HCT116 (cell line): ENCODE data around the gene SEPTIN8. TPM values are rescaled to one million over a fixed set of nuclear protein-coding genes. Genes with fewer than 3 reads are reported as not detected.

ENCODE experiments used
- ATAC-seq: fragments of 200-7000 bp; cut with Tn5 transposase; 2 replicates; pipeline ENCODE4 v1.9.1; 2020; ENCODE audit warnings: mild to moderate bottlenecking, moderate library complexity
- BruUV-seq: library from RNA; stranded (reverse); fragments of 400-500 nt; replicated peaks from 2 replicates; lab custom pipeline; 2021; lab: Mats Ljungman, UMichigan
- CTCF ChIA-PET: fragments of 300-600 bp; sonication (Branson Sonifier 250); formaldehyde crosslinking; loops from one replicate; lab custom pipeline; 2021; ENCODE audit warnings: antibody characterized with exemption; lab: Charles Lee
- POLR2A ChIA-PET: fragments of 300-600, 350-600 bp; sonication (Branson Sonifier 250); formaldehyde crosslinking; loops from one replicate; lab custom pipeline; 2021; ENCODE audit warnings: antibody characterized with exemption; lab: Charles Lee
- RAD21 ChIA-PET, 2 experiments: fragments of 300-600 bp; sonication (Branson Sonifier 250); formaldehyde crosslinking; loops; one replicate each; lab custom pipeline; 2023; ENCODE audit warnings: low total read pairs in 2 of 2; ENCODE audit not compliant: uncharacterized antibody in 2 of 2, unreplicated experiment in 2 of 2, low non-redundant PET in 1 of 2; lab: Charles Lee
- DNase-seq: peaks from one replicate; pipeline ENCODE4 v3.0.0-alpha.2; 2010; ENCODE audit warnings: low read depth, low spot score
- H2AFZ ChIP-seq: fragments of 200-600 bp; shearing (Covaris generic), sonication (generic); 2 replicates; pipeline ENCODE4 v1.6.1; 2017; ENCODE audit warnings: low read depth, mixed run types, mixed read lengths, antibody characterized with exemption, low read length; ENCODE audit not compliant: poor library complexity, severe bottlenecking
- H3K27ac ChIP-seq: 2 replicates; pipeline ENCODE4 v1.5.1; 2012; ENCODE audit warnings: low read depth, low read length
- H3K27me3 ChIP-seq: fragments of 200-600 bp; sonication (generic); 2 replicates; pipeline ENCODE4 v1.6.1; 2016; ENCODE audit warnings: mixed run types, low read length, mixed read lengths; ENCODE audit not compliant: insufficient read depth
- H3K36me3 ChIP-seq, 2 experiments: fragments of 200-500 bp in 1 of 2; fragments of 200-600 bp in 1 of 2; sonication (Bioruptor generic) in 1 of 2; sonication (generic) in 1 of 2; 2 replicates each; pipeline versions ENCODE4 v1.5.1 to v1.6.1; 2014 to 2016; ENCODE audit warnings: low read length in 2 of 2, inconsistent platforms in 1 of 2, mixed read lengths in 1 of 2, mixed run types in 1 of 2; ENCODE audit not compliant: insufficient read depth in 2 of 2, control insufficient read depth in 1 of 2
- H3K4me1 ChIP-seq, 2 experiments: fragments of 200-600 bp in 1 of 2; sonication (generic) in 1 of 2; 2 replicates each; pipeline versions ENCODE4 v1.5.1 to v1.6.1; 2012 to 2017; ENCODE audit warnings: low read length in 2 of 2, inconsistent platforms in 1 of 2, mild to moderate bottlenecking in 1 of 2, mixed read lengths in 1 of 2, mixed run types in 1 of 2, moderate library complexity in 1 of 2; ENCODE audit not compliant: insufficient read depth in 2 of 2, control insufficient read depth in 1 of 2
- H3K4me2 ChIP-seq: fragments of 200-600 bp; sonication (generic); 2 replicates; pipeline ENCODE4 v1.6.1; 2017; ENCODE audit warnings: mixed run types, low read length, mixed read lengths
- H3K4me3 ChIP-seq, 2 experiments: fragments of 200-600 bp in 1 of 2; sonication (generic) in 1 of 2; replicated peaks in 1 of 2; 2 replicates each; pipeline ENCODE4 v1.5.1; 2011 to 2016; ENCODE audit warnings: low read length in 2 of 2, control low read depth in 1 of 2, low read depth in 1 of 2, mild to moderate bottlenecking in 1 of 2, mixed read lengths in 1 of 2, mixed run types in 1 of 2
- H3K79me2 ChIP-seq: fragments of 200-600 bp; sonication (generic); 2 replicates; pipeline ENCODE4 v1.6.1; 2017; ENCODE audit warnings: mild to moderate bottlenecking, mixed run types, low read length, moderate library complexity, mixed read lengths; ENCODE audit not compliant: insufficient read depth
- H3K9ac ChIP-seq: fragments of 200-600 bp; sonication (generic); 2 replicates; pipeline ENCODE4 v1.6.1; 2016; ENCODE audit warnings: low read length, mixed read lengths
- H3K9me2 ChIP-seq: fragments of 200-600 bp; sonication (generic), shearing (Covaris generic); 2 replicates; pipeline ENCODE4 v1.6.1; 2017; ENCODE audit warnings: mixed run types, mild to moderate bottlenecking, moderate library complexity; ENCODE audit not compliant: insufficient read depth
- H3K9me3 ChIP-seq, 2 experiments: fragments of 200-500 bp in 1 of 2; fragments of 200-600 bp in 1 of 2; sonication (Bioruptor generic) in 1 of 2; sonication (generic) in 1 of 2; 2 replicates each; pipeline ENCODE4 v1.6.1; 2014 to 2017; ENCODE audit warnings: low read length in 2 of 2, mixed read lengths in 2 of 2, inconsistent platforms in 1 of 2, low read depth in 1 of 2, mild to moderate bottlenecking in 1 of 2, mixed run types in 1 of 2, moderate library complexity in 1 of 2; ENCODE audit not compliant: control insufficient read depth in 1 of 2, insufficient read depth in 1 of 2
- H4K20me1 ChIP-seq: fragments of 200-600 bp; sonication (generic), shearing (Covaris generic); 2 replicates; pipeline ENCODE4 v1.6.1; 2017; ENCODE audit warnings: mixed run types, mild to moderate bottlenecking, moderate library complexity; ENCODE audit not compliant: insufficient read depth
- ATF3 ChIP-seq: IDR thresholded peaks from 2 replicates; pipeline ENCODE4 v1.6.1; 2012
- CBX3 ChIP-seq: IDR thresholded peaks from 2 replicates; pipeline ENCODE4 v1.6.1; 2012; ENCODE audit warnings: low read depth
- CEBPB ChIP-seq: IDR thresholded peaks from 2 replicates; pipeline ENCODE4 v1.6.1; 2012; ENCODE audit warnings: low read depth
- EGR1 ChIP-seq: IDR thresholded peaks from 2 replicates; pipeline ENCODE4 v1.6.1; 2012; ENCODE audit warnings: low read depth
- ELF1 ChIP-seq: IDR thresholded peaks from 2 replicates; pipeline ENCODE4 v1.6.1; 2012; ENCODE audit warnings: low read depth, borderline replicate concordance
- EZH2 ChIP-seq: fragments of 200-600 bp; sonication (generic); IDR thresholded peaks from 2 replicates; pipeline ENCODE4 v1.6.1; 2017; ENCODE audit warnings: antibody characterized with exemption, mixed run types
- EZH2phosphoT487 ChIP-seq: fragments of 200-600 bp; IDR thresholded peaks from 2 replicates; pipeline ENCODE4 v1.6.1; 2018; ENCODE audit warnings: antibody characterized with exemption, borderline replicate concordance
- FOSL1 ChIP-seq: IDR thresholded peaks from 2 replicates; pipeline ENCODE4 v1.6.1; 2012; ENCODE audit warnings: low read depth
- MAX ChIP-seq: IDR thresholded peaks from 2 replicates; pipeline ENCODE4 v1.6.1; 2012
- POLR2A ChIP-seq: IDR thresholded peaks from 2 replicates; pipeline ENCODE4 v1.7.0; 2011; ENCODE audit warnings: borderline replicate concordance; ENCODE audit not compliant: insufficient read depth, insufficient read length; ENCODE audit errors: extremely low read depth
- SRF ChIP-seq: IDR thresholded peaks from 2 replicates; pipeline ENCODE4 v1.6.1; 2012; ENCODE audit warnings: low read depth
- TCF7L2 ChIP-seq: IDR thresholded peaks from 2 replicates; pipeline ENCODE4 v1.7.0; 2011; ENCODE audit warnings: borderline replicate concordance, inconsistent platforms; ENCODE audit not compliant: insufficient read depth, insufficient read length; ENCODE audit errors: extremely low read depth
- YY1 ChIP-seq: IDR thresholded peaks from 2 replicates; pipeline ENCODE4 v1.6.1; 2011; ENCODE audit warnings: low read length, low read depth, moderate library complexity, mild to moderate bottlenecking; ENCODE audit not compliant: insufficient replicate concordance; ENCODE audit errors: extremely low read depth
- ZBTB33 ChIP-seq: IDR thresholded peaks from 2 replicates; pipeline ENCODE4 v1.6.1; 2011; ENCODE audit warnings: mild to moderate bottlenecking, low read length, moderate library complexity; ENCODE audit not compliant: insufficient replicate concordance; ENCODE audit errors: extremely low read depth
- ZFX ChIP-seq: fragments of 450-650 bp; IDR thresholded peaks from 2 replicates; pipeline ENCODE4 v1.6.1; 2017
- ZNF274 ChIP-seq: fragments of 200-500 bp; sonication (Bioruptor generic); IDR thresholded peaks from 2 replicates; pipeline ENCODE4 v1.6.1; 2014; ENCODE audit warnings: mild to moderate bottlenecking, low read depth, low read length, inconsistent platforms
- intact Hi-C: fragments of 100-400 bp; cut with micrococcal nuclease; formaldehyde crosslinking; loops from 2 replicates; pipeline ENCODE4 v1.10.0; 2022
- total RNA-seq: library from RNA; stranded (reverse); gene quantifications from one replicate; pipeline ENCODE4 v1.2.1, GENCODE V29; 2021; ENCODE audit not compliant: unreplicated experiment

The SEPTIN8 gene
- total RNA-seq, 1 experiment from 2014 or later, result 34.6 TPM

GRCh38 chr5:132729896-132730295 is 47.1 kb downstream of the SEPTIN8 start:
- no TSS peak for BruUV-seq
- no peak for TF ChIP-seq CEBPB
- TF ChIP-seq ZFX, result no peak
- TF ChIP-seq FOSL1, result no peak
- TF ChIP-seq CBX3, result no peak
- no peak for TF ChIP-seq EZH2
- no peak for TF ChIP-seq YY1
- TF ChIP-seq TCF7L2, result no peak
- TF ChIP-seq ATF3, result no peak
- TF ChIP-seq SRF, result no peak
- TF ChIP-seq MAX, result no peak
- TF ChIP-seq ZBTB33, result no peak
- TF ChIP-seq ELF1, result no peak
- no peak for TF ChIP-seq EZH2phosphoT487
- no peak for TF ChIP-seq POLR2A
- TF ChIP-seq ZNF274, result no peak
- no peak for TF ChIP-seq EGR1
- no peak overlapping the region for H2AFZ ChIP-seq
- H3K9me3 ChIP-seq, result no peaks in the 10 kb centered on the region
- CTCF ChIA-PET, result no interaction called here
- H4K20me1 ChIP-seq, result 0 out of 2 replicates have a peak, but pooled peaks cover 5% of the 10 kb centered on the region
- H3K9ac ChIP-seq, result no peak overlapping the region
- H3K4me1 ChIP-seq, result no peaks in the 10 kb centered on the region
- H3K27me3 ChIP-seq, result no peaks in the 10 kb centered on the region
- DNase-seq (no peak), ATAC-seq (no peak)
- H3K9me2 ChIP-seq, result no peaks in the 10 kb centered on the region
- H3K4me3 ChIP-seq, result no peak overlapping the region
- H3K4me2 ChIP-seq, result no peak overlapping the region
- H3K36me3 ChIP-seq, result no peaks in the 10 kb centered on the region
- RAD21 ChIA-PET, result no interaction called here
- H3K27ac ChIP-seq, result no peak overlapping the region
- intact Hi-C loops, result no loop called here
- POLR2A ChIA-PET, result interaction anchor here (0.6 kb wide), 1 partner anchor 14 kb away, joined by 3 read pairs; no protein-coding TSS in a partner anchor
- no peaks in the 10 kb centered on the region for H3K79me2 ChIP-seq
